GM23338 (cell line): ENCODE results near the gene FRK.
"Not testable (repeated sequence)": the region's sequence is repeated elsewhere in the genome, so short reads cannot be mapped to it uniquely, and the experiment has no call there.

Experiments
- CREB1 ChIP-seq: fragments of 250-450 bp; sonication (Bioruptor Pico); IDR thresholded peaks from 2 replicates; pipeline ENCODE4 v1.5.0; 2020; ENCODE audit warnings: low read depth, mild to moderate bottlenecking, moderate library complexity
- CTCF ChIP-seq, 2 experiments: fragments of 200-600 bp in 1 of 2; sonication (generic) in 1 of 2; conservative IDR thresholded peaks; 2 replicates each; pipeline versions ENCODE4 v1.5.1 to v1.6.1; 2016 to 2017; ENCODE audit warnings: antibody characterized with exemption in 2 of 2, low read depth in 2 of 2, mild to moderate bottlenecking in 2 of 2, moderate library complexity in 1 of 2
- EZH2 ChIP-seq: fragments of 200-600 bp; sonication (generic); IDR thresholded peaks from one replicate; pipeline ENCODE4 v1.8.0; 2017; ENCODE audit warnings: antibody characterized with exemption, mild to moderate bottlenecking, low read depth; ENCODE audit not compliant: unreplicated experiment
- POLR2AphosphoS5 ChIP-seq: IDR thresholded peaks from 2 replicates; pipeline ENCODE4 v1.6.1; 2016; ENCODE audit warnings: antibody characterized with exemption, low read depth
- REST ChIP-seq: IDR thresholded peaks from one replicate; pipeline ENCODE4 v1.6.1; 2018; ENCODE audit warnings: antibody characterized with exemption; ENCODE audit not compliant: unreplicated experiment

- not testable (repeated sequence) for TF ChIP-seq CTCF (conservative IDR thresholded peaks at IDR 0.05; ENCODE audit: low read depth in 2 of 2); POLR2AphosphoS5; CREB1 (CRISPR knock-in tag); EZH2; REST
These were observed 132.7 kb downstream of the FRK start for GRCh38 chr6:115928000-115928399.
